Activated CD4-positive, alpha-beta T cell treated with anti-CD3 and anti-CD28 coated beads, Interleukin-2, amount 50 U/mL, for 48 hours (primary cell): ENCODE measurements around the gene SLC35B2.
"Not testable (repeated sequence)": the region's sequence is repeated elsewhere in the genome, so short reads cannot be mapped to it uniquely, and the experiment has no call there.

Experiments used
- DNase-seq, 2 experiments: peaks; one replicate each; pipeline ENCODE4 v3.0.0-alpha.2; 2020

The SLC35B2 gene

GRCh38 chr6:44232676-44233566 lies 24.4 kb downstream of the SLC35B2 start:
- DNase-seq = no peak

DNA sequence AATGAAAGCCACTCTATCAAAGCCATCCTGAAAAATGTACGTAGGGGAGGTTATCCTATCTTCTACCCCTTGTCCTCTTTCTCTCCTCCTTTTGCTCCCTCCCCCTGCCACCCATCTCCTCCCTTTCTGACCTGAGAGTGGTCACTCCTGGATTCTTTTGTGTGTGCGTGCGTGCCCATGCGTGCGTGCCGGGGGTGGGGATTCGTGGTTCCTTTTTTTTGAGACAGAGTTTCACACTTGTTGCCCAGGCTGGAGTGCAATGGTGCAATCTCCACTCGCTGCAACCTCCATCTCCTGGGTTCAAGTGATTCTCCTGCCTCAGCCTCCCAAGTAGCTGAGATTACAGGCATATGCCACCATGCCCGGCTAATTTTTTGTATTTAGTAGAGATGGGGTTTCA lies 25.9 kb downstream of the SLC35B2 start:
- DNase-seq = not testable (repeated sequence)

DNA sequence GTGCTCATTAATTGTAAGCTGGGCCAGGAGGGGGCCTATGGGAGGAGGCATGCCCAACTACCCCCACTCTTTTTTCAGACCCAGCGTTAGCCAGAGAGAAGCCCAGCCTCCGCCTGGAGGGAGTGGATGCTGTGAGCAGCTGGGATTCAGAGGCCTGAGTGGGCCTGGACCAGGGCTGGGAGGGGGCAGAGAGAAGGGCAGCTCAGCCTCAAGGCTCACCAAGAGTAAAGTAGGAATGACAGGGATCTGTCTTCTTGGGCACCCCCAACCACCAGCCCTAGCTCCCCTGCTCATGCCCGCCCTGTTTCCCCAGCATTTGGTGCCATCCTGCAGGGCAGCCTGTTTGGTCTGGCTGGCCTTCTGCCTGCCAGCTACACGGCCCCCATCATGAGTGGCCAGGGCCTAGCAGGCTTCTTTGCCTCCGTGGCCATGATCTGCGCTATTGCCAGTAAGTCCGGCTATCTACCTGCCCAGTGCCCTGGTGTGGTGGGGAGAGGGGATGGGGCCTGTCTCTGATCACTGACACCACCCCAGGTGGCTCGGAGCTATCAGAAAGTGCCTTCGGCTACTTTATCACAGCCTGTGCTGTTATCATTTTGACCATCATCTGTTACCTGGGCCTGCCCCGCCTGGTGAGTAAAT lies 27.2 kb downstream of the SLC35B2 start:
- no peak for DNase-seq

DNA sequence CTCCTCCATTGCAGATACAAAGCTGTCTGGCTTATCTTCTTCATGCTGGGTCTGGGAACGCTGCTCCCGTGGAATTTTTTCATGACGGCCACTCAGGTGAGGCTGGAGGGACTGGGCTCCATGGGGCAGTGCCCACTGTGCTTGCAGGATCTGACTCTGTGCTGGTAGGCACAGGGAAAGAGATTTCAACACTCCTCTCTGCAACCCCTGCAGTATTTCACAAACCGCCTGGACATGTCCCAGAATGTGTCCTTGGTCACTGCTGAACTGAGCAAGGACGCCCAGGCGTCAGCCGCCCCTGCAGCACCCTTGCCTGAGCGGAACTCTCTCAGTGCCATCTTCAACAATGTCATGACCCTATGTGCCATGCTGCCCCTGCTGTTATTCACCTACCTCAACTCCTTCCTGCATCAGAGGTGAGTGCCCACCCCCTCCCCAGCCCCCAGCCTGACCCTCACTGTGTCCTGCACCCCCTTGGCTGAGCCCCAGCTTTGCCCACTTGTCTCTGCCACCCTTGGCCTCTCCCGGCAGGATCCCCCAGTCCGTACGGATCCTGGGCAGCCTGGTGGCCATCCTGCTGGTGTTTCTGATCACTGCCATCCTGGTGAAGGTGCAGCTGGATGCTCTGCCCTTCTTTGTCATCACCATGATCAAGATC lies 27.8 kb downstream of the SLC35B2 start:
- DNase-seq = no peak

- no peak for DNase-seq
These were observed 28.5 kb downstream of the SLC35B2 start for GRCh38 chr6:44228836-44229235.

DNA sequence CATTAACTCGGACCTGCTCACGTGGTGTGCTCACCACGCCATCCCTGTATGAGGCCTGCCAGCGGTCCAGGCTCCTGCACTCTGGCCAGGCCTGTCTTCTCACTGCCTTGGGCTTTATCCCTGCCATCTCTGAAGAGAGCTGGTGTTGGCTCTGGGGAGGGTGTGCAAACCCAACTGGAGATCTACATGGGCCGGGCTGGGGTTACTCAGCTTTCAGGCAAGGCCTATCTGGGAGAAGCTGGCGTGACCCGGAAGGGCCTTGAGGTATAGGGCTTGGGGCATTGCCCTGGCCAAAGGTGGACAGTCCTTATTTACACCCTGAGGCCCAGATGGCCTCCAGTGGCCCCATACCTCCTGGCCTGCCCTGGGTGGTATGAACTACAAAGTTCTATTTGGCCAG lies 28.9 kb downstream of the SLC35B2 start:
- DNase-seq = no peak

- no peak for DNase-seq
These were observed 29.3 kb downstream of the SLC35B2 start for GRCh38 chr6:44228031-44228430.

GRCh38 chr6:44227148-44227793 lies 30.1 kb downstream of the SLC35B2 start:
- no peak for DNase-seq

DNA sequence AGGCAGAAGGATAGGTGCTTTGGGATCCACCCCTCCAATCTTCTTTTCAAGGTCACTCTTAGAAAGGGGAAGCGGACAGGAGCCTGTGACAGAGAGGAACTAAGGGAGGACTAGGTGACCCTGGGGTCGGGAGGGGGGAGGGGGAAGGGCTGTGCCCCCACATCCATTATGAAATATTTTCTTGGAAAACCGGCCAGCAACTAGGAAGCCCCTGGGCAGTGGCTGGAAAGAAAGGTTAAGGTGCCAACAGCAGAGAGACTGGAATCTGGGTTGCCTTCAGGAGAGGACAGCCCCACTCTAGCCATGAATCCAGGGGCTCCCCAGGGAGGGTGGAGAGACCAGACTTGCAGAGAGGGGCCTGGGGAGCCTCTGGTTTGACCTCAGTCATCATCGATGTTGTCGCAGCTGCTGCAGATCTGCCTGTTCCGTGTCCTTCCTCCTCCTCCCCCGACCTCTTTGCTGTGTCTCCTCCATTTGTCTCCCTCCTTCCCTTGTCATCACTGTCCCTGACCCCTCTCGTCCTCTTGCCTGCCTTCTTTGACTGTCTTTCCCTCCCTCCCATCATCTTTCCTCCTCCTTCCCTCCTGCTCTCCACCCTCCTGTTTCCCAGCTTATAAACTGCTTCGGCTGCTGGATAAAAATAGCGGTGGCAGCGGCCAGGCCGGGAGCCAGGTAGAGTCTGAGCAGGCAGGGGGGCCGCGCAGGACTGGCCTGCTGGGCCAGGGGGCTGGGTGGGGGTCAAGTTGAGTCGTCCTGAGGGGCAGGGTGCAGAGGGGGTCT lies 30.8 kb downstream of the SLC35B2 start:
- DNase-seq = no peak

DNA sequence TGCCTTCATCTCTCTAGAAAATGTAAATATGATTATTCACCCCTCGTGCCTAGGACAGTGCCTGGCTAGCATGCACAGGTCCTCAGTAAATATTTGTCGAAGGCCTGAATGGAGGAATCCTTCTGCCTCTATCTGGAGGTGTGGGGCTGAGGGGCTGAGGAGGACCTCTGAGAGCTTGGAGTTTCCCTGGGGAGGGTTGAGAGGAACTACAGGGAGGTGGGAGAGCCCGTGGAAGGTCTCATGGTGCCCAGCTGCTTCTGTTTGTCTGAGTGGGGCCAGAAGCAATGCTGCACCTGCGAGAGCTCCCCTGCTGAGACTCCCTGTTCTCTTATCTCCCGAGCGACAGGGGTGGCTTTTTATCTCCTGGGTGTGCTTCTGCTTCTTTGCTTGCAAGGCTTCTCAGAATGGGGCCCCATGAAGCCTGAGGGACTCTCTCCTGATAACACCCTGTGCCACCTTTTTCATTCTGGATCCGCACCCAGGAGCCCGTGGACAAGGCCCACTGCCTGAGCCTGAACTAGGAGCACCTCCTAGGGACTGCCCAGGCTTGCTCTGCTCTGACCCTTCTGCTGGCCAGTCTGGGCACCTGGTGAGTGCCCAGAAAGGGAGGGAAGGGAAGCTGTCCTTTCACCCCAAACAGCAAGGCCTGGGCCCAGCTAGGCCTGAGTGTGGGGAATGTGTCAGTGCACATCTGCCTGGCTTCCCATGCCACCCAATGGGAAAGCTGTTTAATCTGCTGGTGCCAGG lies 31.6 kb downstream of the SLC35B2 start:
- no peak for DNase-seq

DNA sequence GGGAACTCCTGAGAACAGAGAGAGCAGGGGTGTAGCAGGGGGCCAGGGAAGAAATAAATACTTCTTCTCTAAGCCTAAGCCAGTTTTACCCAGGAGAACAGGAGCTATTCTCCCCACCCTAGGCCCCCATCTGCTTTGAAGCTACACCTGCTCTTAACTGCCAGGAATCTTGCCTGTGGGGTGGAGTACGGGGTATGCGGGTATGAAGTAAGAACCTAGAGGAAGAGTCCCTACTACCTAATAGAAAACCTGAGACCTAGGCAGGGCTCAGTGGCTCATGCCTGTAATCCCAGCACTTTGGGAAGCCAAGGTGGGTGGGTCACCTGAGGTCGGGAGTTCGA lies 32.4 kb downstream of the SLC35B2 start:
- DNase-seq = no peak

DNA sequence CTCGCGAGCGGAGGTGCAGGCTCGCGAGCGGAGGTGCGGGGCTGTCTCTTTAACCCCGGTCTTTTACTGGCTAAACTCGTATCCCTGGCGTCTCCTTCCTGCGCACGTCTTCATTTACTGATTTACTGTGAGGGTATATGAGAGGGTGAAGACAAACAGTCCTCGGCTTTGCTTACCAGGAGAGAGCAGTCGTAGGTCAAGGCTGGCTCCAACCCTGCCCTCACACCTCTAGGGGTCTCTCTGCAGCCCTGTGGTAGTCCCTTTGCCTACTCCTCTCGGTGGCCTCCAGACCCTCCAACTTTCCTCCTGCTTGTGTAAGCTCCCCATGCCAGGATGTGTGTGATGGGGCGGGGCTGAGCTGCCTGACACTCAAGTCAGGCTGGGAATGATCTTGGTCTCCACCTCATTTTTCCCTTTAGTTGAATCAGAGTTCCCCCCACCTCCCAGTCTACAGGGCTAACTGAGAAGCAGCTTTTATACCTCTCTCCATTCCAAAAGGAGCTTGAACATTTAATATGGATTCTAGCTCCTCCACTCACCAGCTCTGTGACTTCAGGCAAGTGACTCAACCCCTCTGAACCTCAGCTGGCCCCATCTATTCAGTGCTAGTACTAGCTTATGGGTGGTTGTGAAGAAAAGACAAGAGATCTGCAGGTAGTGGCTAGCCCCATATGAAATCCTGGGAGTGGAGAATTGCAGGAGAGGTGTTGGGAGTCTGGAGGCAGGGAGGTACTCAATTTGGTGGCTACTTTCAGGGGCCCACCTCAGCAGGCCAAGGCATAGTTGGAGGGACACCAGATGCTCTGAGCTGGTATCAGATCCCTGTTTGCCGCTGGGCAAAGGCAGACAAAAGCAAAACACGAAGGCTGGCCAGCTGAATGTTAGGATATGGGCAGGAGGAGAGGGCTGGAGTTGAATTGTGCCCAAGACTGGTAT lies 33.0 kb downstream of the SLC35B2 start:
- DNase-seq = peak; percentile 35 to 42

DNA sequence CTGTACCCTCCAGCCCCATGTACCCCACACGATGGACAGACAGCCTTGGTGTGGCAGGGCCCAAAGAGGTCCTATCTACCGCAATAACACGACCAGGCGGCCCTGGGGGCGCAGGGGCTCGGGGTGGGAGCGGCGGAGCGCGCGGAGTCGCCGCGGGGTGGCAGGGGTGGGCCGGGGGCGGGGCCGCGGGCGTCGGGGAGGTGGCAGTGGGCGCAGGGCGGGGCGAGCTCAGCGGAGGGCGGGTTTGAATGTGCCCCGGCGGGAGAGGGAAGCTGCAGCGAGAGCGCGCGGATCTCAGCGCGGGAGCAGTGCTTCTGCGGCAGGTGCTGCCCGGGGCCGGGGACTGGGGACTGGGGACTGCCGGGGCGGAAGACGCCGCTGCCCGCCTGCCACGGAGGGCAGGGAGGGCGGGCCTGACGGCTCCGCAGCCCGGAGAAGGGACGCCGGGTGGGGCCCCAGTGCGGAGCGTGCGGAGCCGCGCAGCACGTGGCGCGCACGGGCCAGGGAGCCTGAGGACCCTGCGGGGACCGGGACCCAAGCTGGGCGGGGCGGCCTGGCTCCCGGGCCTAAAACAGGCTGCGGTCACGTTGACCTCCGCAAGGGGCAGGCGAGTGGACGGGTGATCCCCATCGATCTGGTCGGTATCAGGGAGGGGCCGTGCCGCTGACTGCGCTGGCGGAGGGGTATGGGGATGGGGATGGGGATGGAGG lies 33.9 kb downstream of the SLC35B2 start, which contains the start of gene SLC29A1:
Gene SLC29A1, plus strand, starts transcription at position 277 of the 710 bp plus-strand sequence. CDS start 3,719 bp downstream, outside the sequence.
- peak; percentile 89 for DNase-seq

DNA sequence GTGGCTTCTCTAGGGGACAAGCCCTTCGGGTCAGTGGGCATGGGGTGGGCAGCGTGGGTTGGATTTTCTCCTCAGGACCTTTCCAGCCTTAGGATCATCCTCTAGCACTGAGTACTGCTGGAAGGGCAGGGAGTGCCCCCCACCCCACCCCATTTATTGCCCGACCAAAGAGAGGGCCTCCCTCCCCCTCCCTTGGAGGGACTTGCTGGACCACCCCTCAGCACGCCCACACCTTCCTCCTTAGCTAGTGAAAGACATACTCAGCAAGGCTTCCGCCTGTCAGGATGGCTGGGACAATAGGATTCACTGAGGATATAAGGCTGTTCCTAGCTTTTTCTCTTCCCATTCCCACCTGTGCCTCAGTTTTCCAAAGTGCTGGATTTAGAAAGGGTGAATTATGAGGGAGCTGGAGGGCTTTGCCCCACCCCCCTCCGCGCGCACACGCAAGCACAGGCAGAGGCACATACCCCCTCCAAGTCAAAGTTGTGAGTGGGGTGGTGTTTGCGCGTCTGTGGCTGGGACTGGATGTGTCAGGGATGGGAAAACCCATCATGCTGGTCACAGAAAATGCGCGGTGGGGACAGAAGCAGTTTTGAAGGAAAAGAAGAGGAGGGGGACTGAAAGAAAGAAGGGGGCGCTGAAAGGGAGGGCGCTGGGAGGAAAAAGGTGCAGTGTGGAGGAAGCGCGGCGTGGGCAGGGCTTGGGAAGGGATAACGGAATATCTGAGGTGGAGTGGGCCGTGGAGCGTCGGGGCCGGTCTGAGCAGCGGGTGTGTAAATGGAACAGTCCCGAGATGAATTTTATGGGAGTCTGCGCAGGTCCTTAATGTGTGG lies 34.6 kb downstream of the SLC35B2 start:
- DNase-seq = peak; percentile 14 to 42

GRCh38 chr6:44221961-44222335 lies 35.4 kb downstream of the SLC35B2 start:
- DNase-seq = no peak

GRCh38 chr6:44221291-44221960 lies 35.9 kb downstream of the SLC35B2 start:
- DNase-seq = peak; percentile 81 to 84

GRCh38 chr6:44220913-44221290 lies 36.4 kb downstream of the SLC35B2 start:
- DNase-seq = no peak
